ENCODE measurements around the gene IPO5.

Gene IPO5

GRCh38 chr13:98056839-98057410 is 103.5 kb downstream of the IPO5 start:
- no peak for DNase-seq (ENCODE audit: low read depth, low spot score)

- DNase-seq (ENCODE audit: low read depth, low spot score), result no peak
Observed at GRCh38 chr13:98059276-98059675, 105.8 kb downstream of the IPO5 start.

GRCh38 chr13:98060282-98060681 is 106.8 kb downstream of the IPO5 start:
- DNase-seq (ENCODE audit: low read depth, low spot score), result no peak

- no peak for DNase-seq (ENCODE audit: low read depth, low spot score)
Observed at GRCh38 chr13:98065468-98065867, 112.0 kb downstream of the IPO5 start.

- no peak for DNase-seq (ENCODE audit: low read depth, low spot score)
Observed at GRCh38 chr13:98066636-98067035, 113.2 kb downstream of the IPO5 start.

GRCh38 chr13:98068521-98068920 is 115.0 kb downstream of the IPO5 start:
- DNase-seq (ENCODE audit: low read depth, low spot score), result peak; percentile 10

GRCh38 chr13:98069985-98070384 is 116.5 kb downstream of the IPO5 start:
- DNase-seq (ENCODE audit: low read depth, low spot score), result no peak

GRCh38 chr13:98071316-98071715 is 117.8 kb downstream of the IPO5 start:
- DNase-seq (ENCODE audit: low read depth, low spot score), result no peak

- no peak for DNase-seq (ENCODE audit: low read depth, low spot score)
Observed at GRCh38 chr13:98072476-98072875, 119.0 kb downstream of the IPO5 start.

Measured in astrocyte of the hippocampus (primary cell).